ENCODE measurements around the gene TRIM41. TPM values are rescaled to one million over a fixed set of nuclear protein-coding genes. Genes with fewer than 3 reads are reported as not detected.

TRIM41 gene
- total RNA-seq, 1 experiment from 2014 or later = 14.0 TPM

DNA sequence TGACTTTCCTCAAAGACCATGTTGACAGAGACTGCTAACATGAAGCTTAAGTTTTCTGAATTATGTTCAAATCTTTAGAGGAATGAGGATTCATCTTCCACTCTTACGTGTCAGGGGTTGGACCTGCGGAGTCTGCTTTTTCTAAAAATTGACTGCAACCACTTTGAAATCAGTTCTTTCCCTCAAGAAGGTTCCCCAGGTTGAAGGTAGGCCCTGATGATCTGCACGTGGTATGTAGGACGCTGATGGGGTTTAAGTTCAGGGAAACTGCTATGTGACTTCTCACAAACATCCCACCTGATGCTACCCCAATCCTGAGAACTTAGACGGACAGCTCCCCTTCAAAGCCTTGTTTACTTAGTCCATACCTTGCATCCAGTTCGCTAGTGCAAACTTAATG is 13.4 kb downstream of the TRIM41 start:
- Histone ChIP-seq H3K9me3 (replicated peaks) (no peaks in the 10 kb centered on the region), H3K36me3 (peaks cover 98% of the 10 kb centered on the region), H3K27ac (no peak overlapping the region)

DNA sequence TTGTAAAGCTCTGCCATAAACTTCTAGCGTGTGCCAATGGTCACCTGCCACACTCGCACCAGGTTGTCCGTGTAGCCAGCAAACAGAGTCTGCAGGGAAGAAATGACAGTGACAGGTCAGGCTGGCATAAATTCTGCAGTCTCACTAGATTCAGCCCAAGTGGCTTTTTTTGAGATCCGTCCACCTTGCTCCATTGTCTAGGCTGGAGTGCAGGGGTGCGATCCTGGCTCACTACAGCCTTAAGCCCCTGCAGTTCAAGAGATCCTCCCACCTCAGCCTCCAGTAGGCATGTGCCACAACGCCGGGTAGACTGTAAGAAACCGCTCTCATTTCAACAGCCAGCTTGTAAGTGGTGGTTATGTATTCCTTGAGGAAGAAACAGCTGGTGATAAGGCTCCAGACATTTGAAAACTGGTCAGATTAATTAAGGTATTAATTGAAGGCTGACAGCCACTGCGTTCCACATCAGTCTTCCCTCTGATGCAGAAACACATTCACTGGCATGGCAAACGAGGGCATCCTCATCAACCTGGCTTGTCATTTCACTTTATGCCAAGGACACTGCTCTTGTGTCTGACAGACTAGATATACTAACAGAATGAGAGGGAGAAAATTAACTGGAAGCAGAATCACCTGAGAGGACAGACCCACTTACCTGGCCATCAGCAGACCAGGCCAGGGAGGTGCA is 14.0 kb downstream of the TRIM41 start:
- H3K4me3 ChIP-seq = no peak overlapping the region
- H3K27me3 ChIP-seq (replicated peaks) = no peaks in the 10 kb centered on the region; the same call in 1 of the 2 replicates
- peaks cover 10% of the 10 kb centered on the region for H3K4me1 ChIP-seq (replicated peaks)
- H3K27ac ChIP-seq = no peak overlapping the region
- DNase-seq (ENCODE audit: low read depth in 1 of 2, low spot score in 2 of 2) = no peak
- H3K36me3 ChIP-seq = peaks cover 98% of the 10 kb centered on the region
- H3K9me3 ChIP-seq (replicated peaks) = no peaks in the 10 kb centered on the region

More for the DNA sequence above, 13.4 kb downstream of the TRIM41 start:
- no peaks in the 10 kb centered on the region; the same call in 1 of the 2 replicates for H3K27me3 ChIP-seq (replicated peaks)
- peaks cover 4% of the 10 kb centered on the region; the same call in 1 of the 2 replicates for H3K4me1 ChIP-seq (replicated peaks)
- DNase-seq (ENCODE audit: low read depth in 1 of 2, low spot score in 2 of 2) = no peak
- H3K4me3 ChIP-seq = no peak overlapping the region

DNA sequence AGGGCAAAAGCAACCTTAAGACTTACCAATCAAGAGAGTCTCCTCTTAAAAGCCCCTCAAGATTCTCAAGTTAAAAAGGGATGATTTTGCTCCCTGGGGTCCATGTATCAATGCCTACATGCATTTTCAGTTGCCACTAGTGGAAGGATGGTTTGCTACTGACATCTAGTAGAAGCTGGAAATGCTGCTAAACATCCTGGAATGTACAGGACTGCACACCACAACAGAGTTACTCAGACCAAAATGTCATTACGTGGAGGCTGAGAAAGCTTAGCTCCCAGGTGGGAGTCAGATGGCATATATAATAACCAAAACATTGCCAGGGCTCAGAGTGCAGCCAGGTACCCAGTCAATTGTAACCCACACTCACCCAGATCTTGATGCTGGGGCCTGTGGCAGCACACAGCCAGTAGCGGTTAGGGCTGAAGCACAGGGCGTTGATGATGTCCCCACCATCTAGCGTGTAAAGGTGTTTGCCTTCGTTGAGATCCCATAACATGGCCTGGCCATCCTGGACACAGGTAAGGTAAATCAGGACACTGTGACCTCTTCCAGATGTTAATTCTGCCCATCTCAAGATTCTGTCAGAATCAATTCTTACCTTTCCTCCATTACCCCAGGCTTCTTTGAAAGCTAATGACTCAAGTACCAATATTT is 14.8 kb downstream of the TRIM41 start:
- Histone ChIP-seq H3K36me3 (peaks cover 98% of the 10 kb centered on the region), H3K27me3 (replicated peaks) (no peaks in the 10 kb centered on the region; the same call in 1 of the 2 replicates), H3K4me1 (replicated peaks) (peaks cover 16% of the 10 kb centered on the region), H3K27ac (no peak overlapping the region), H3K4me3 (no peak overlapping the region), H3K9me3 (replicated peaks) (no peaks in the 10 kb centered on the region)
- no peak for DNase-seq (ENCODE audit: low read depth in 1 of 2, low spot score in 2 of 2)

DNA sequence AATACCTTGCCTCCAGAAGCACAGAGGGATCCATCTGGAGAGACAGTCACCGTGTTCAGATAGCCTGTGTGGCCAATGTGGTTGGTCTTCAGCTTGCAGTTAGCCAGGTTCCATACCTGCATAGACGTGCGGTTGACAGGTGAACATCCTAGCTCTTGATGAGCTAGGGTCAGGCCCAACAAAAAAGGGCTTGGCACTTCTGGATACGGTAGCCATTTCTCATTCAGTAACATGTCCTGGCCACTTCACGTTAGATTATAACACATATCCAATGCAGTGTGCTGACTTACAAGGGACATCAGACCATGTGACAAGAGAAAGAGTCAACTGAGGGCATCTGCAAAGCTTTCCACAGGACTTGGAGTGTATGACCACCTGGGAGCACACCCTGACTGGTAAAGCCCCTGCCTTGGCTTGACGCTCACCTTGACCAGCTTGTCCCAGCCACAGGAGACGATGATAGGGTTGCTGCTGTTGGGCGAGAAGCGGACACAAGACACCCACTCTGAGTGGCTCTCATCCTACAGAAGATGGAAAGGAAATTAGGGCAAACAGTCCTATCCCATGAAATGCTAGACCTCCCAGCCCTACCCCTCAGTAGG is 16.1 kb downstream of the TRIM41 start:
- Histone ChIP-seq H3K27me3 (replicated peaks) (no peaks in the 10 kb centered on the region; the same call in 1 of the 2 replicates), H3K27ac (no peak overlapping the region), H3K4me1 (replicated peaks) (peaks cover 16% of the 10 kb centered on the region), H3K36me3 (peaks cover 94% of the 10 kb centered on the region), H3K9me3 (replicated peaks) (no peaks in the 10 kb centered on the region), H3K4me3 (no peak overlapping the region)
- no peak for DNase-seq (ENCODE audit: low read depth in 1 of 2, low spot score in 2 of 2)

DNA sequence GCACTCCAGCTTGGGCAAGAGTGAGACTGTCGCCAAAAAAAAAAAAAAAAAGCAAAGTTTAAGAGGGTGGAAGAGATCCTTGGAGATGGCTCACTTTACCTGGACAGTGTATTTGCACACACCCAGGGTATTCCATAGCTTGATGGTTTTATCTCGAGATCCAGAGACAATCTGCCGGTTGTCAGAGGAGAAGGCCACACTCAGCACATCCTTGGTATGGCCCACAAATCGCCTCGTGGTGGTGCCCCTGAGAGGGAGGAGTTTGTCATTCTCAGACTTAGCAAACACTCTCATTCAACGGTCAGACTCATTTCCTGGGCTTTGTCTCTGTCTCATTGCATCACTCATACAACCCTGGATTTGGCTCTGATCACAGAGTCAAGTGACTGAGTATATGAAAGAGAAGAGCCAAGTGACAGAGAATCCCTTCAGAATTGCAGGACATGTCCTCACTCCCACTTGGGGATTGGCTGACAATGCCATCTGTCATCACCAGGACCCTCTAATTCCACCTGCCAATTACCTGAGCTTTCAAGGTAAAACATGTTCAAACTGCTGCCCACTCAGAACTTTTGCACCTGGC is 18.4 kb downstream of the TRIM41 start:
- Histone ChIP-seq H3K27ac (peak overlapping the region; percentile 83), H3K4me3 (peak overlapping the region; percentile 79; the same call in 1 of the 2 replicates), H3K9me3 (replicated peaks) (no peaks in the 10 kb centered on the region), H3K4me1 (replicated peaks) (peaks cover 34% of the 10 kb centered on the region), H3K36me3 (peaks cover 72% of the 10 kb centered on the region), H3K27me3 (replicated peaks) (no peaks in the 10 kb centered on the region)
- peak; percentile 80 to 82 for DNase-seq (ENCODE audit: low read depth in 1 of 2, low spot score in 2 of 2)

DNA sequence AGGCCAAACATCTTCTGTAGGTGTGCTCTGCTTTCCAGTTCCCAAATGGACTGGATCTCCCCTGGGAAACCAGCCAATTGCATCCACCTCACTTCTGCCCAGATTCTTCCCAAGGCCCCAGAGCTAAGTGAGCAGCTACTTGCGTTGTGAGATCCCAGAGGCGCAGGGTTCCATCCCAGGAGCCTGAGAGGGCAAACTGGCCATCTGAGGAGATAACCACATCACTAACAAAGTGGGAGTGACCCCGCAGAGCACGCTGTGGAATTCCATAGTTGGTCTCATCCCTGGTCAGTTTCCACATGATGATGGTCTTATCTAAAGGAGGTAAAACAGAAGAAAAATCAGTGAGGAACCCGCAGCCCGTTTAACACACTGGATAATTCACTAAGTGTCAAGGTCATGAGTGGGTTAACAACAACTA is 19.0 kb downstream of the TRIM41 start:
- peak overlapping the region; percentile 83 for H3K27ac ChIP-seq
- H3K4me3 ChIP-seq = peak overlapping the region; percentile 79
- H3K27me3 ChIP-seq (replicated peaks) = no peaks in the 10 kb centered on the region
- H3K36me3 ChIP-seq = peaks cover 67% of the 10 kb centered on the region
- no peaks in the 10 kb centered on the region for H3K9me3 ChIP-seq (replicated peaks)
- peak in 1 of 2 experiments; percentile 33 for DNase-seq (ENCODE audit: low read depth in 1 of 2, low spot score in 2 of 2)
- peaks cover 35% of the 10 kb centered on the region for H3K4me1 ChIP-seq (replicated peaks)

DNA sequence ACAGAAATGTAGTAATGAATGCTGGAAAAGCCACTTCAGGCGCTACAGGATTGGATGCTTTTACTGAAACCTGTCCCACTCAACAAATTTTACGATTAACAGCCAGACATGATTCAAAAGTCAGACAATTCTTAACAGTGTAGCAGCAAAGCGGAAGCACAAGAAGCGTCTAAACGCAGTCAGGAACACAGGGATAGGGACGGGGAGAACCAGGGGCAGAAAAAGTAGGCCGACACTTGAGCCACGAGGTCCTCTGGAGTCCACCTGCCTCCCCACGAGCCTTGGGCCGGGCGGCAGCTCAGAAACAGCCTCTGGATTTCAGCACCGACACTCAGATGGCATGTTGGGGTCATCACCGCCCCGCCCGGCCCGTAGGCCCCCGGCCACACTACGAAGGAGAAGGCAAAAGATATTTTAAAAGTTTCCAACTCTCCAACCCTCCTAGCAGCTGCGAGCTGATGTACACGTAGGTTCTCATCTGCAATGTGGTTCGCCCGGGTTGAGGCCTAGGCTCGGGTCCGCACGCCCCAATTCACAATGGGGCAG is 20.0 kb downstream of the TRIM41 start:
- no peaks in the 10 kb centered on the region for H3K27me3 ChIP-seq (replicated peaks)
- no peaks in the 10 kb centered on the region for H3K9me3 ChIP-seq (replicated peaks)
- peak overlapping the region; percentile 83 for H3K27ac ChIP-seq
- H3K36me3 ChIP-seq = peaks cover 64% of the 10 kb centered on the region
- DNase-seq (ENCODE audit: low read depth in 1 of 2, low spot score in 2 of 2) = no peak
- H3K4me3 ChIP-seq = peak overlapping the region; percentile 79
- peaks cover 43% of the 10 kb centered on the region for H3K4me1 ChIP-seq (replicated peaks)

DNA sequence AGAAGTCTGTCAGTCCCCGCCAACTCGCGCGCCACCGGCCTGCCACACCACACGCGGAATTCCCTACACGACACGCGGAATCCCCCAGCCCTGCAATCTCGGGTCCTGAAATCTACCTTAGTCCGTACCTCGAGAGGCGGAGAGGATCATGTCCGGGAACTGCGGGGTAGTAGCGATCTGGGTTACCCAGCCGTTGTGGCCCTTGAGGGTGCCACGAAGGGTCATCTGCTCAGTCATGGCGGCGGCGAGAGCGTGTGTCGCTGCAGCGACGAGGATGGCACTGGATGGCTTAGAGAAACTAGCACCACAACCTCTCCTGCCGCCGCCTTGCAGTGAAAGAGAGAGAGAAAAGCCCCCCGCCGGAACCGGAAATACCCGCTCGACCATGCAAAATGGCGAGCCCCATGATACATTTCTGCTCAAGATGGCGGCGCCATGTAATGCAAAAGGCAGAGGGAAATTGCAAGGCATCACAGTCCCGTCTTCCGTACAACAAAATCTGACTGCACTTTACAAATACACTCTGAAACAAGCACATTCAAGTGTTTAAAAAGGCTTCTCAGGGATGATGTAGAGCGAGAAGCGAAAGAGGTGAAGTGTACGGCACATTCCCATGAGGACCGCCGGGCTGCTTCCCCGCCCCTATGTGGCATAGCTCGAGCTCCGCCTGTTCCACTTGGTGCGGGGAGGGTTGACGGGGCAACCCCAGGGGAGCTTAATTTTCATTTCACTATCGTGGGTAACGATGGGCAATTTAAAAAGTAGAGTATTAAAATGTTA is 20.7 kb downstream of the TRIM41 start, which contains the start of gene RACK1:
RACK1 (minus strand) TSS at position 343 of the 780 bp plus-strand sequence; CDS start at position 237, 106 bp downstream.
- Histone ChIP-seq H3K4me3 (peak within 1 kb of the TSS; percentile 79), H3K36me3 (peaks cover 64% of the 10 kb centered on the region), H3K9me3 (replicated peaks) (no peaks in the 10 kb centered on the region), H3K27ac (peak within 1 kb of the TSS; percentile 83), H3K4me1 (replicated peaks) (peaks cover 49% of the 10 kb centered on the region), H3K27me3 (replicated peaks) (no peaks in the 10 kb centered on the region)
- peak; percentile 94 to 99 for DNase-seq (ENCODE audit: low read depth in 1 of 2, low spot score in 2 of 2)

DNA sequence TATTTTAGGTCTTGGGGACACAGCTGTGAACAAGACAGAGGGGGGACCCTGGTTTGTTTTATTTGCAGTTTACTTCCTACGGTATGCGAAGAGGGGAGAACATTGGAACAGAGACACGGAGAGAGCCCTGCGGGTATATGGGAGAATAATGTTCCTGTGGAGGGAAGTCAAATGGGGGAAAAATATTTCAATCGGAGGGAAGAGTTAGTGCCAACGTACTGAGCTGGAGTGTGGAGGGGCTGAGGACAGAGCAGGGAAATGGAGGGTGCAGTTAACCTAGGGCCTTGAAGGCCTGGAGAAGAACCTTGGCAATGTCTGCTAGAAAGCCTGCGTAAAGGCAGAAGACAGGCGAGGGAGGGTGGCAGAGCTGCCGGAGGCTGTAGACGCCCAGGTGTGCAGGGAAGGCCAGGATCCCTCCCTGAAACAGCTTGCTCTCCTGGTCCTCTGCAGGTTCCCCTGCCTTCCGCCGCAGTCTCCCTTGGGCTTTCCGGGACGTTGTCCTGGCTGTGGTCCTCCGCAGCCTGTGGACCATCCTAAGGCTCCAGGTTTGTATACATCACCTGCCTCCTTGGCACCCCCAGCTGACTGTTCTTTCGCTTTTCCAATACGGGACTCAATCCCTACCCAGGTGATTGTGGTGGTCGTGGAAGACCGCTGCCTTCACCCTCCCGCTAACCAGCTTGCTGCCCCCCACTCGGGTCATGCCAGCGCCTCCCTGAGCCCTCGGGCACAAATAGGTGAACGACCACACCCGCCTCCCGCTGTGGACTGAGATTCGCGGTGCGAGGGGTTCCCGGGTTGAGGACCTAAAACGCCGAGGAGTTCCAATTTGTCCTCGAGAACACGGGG is 22.6 kb downstream of the TRIM41 start:
- peak in 1 of 2 experiments; percentile 19 for DNase-seq (ENCODE audit: low read depth in 1 of 2, low spot score in 2 of 2)
- H3K4me1 ChIP-seq (replicated peaks) = peaks cover 55% of the 10 kb centered on the region
- peak overlapping the region; percentile 59 for H3K4me3 ChIP-seq
- no peaks in the 10 kb centered on the region for H3K9me3 ChIP-seq (replicated peaks)
- no peaks in the 10 kb centered on the region for H3K27me3 ChIP-seq (replicated peaks)
- H3K36me3 ChIP-seq = peaks cover 64% of the 10 kb centered on the region
- peak overlapping the region; percentile 92 for H3K27ac ChIP-seq

DNA sequence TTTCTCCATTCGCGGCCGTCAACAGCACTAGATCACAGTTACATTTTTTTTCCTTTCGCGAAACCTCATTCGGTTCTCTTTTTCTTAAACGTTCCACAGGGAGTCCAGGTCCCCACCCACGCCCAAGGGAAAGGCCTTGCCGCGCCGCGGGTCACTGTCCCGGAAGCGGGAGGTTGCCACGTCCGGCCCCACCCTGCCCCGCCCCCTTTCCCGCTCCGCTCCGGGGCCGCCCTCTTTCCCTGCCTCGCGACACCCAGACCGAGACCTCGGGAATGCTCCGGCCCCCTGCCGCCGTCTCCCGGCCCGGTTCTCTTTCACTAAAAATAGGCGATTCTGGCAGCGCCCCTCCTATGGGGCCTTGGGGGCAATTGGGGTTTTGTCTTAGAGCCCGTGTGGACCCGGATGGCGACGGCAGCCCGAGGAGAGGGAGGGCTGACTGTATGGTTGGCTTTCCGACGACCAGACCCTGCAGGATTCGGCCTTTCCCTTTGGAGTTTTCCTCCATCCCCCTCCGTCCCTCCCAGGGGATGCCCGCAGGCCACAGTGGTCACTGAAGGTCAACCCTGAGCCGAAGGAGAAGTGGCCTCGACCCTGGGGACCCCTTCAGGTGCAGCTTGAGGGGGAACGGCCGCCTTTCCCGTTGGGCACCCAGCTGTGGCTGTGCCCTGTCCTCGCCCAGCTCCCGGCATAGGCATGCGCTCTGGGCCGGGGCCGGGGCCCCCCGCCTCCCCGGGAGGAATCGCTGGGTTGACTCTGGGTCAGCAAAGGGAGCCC is 23.4 kb downstream of the TRIM41 start:
- peak; percentile 94 for DNase-seq (ENCODE audit: low read depth in 1 of 2, low spot score in 2 of 2)
- H3K4me1 ChIP-seq (replicated peaks) = peaks cover 51% of the 10 kb centered on the region
- no peaks in the 10 kb centered on the region for H3K9me3 ChIP-seq (replicated peaks)
- H3K27me3 ChIP-seq (replicated peaks) = no peaks in the 10 kb centered on the region
- peak overlapping the region; percentile 92 for H3K27ac ChIP-seq
- H3K4me3 ChIP-seq = peak overlapping the region; percentile 59
- H3K36me3 ChIP-seq = peaks cover 63% of the 10 kb centered on the region

DNA sequence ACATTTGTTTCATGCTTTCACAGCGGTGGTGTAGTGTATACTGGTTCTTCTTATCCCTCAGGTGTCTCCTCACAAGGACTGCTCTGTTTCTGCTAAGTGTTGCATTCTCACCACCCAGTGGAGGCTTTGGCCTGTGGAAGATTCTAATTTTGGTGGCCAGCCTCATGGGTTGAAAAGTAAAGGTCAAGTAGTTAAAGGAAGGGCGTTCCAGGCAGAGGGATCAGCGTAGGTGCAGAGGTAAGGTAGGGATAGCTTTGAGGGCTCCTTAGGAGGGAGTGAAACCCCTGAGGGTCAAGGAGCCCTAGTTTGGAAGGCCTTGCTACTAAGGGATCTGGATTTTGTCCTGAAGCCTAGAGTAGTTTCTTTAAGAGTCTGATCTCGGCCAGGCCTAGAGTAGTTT is 25.2 kb downstream of the TRIM41 start:
- H3K4me3 ChIP-seq = peak overlapping the region; percentile 59
- H3K27ac ChIP-seq = no peak overlapping the region
- H3K9me3 ChIP-seq (replicated peaks) = no peaks in the 10 kb centered on the region
- H3K4me1 ChIP-seq (replicated peaks) = peaks cover 39% of the 10 kb centered on the region
- no peak for DNase-seq (ENCODE audit: low read depth in 1 of 2, low spot score in 2 of 2)
- peaks cover 58% of the 10 kb centered on the region for H3K36me3 ChIP-seq
- no peaks in the 10 kb centered on the region for H3K27me3 ChIP-seq (replicated peaks)

DNA sequence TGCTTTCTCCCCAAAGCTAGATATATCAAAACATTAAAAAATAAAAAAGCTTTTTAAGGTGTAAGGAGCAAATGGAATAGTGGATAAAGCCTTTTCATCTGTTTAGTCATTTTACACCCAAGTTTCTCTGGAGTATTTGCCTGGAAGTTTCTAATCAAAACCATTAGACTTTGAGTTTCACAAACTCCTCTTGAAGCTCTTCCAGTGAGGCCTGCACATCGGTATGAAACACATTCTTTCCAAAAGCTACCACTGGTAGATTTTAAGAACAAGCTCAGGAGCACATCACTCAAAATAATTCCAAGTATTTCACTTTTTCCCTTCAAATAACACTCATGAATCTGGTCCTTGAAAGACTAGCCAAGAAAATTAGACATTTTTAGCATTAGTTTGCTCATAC is 32.2 kb downstream of the TRIM41 start:
- peaks cover 72% of the 10 kb centered on the region for H3K36me3 ChIP-seq
- peaks cover 24% of the 10 kb centered on the region for H3K4me1 ChIP-seq (replicated peaks)
- no peaks in the 10 kb centered on the region for H3K9me3 ChIP-seq (replicated peaks)
- no peaks in the 10 kb centered on the region for H3K27me3 ChIP-seq (replicated peaks)
- H3K4me3 ChIP-seq = no peak overlapping the region
- H3K27ac ChIP-seq = no peak overlapping the region
- no peak for DNase-seq (ENCODE audit: low read depth in 1 of 2, low spot score in 2 of 2)

All from SJSA1 (cell line).